Activated CD4-positive, alpha-beta T cell treated with anti-CD3 and anti-CD28 coated beads, Interleukin-2, Interleukin-4, amounts not matched to agents 100 ng/mL and 50 ng/mL, durations not matched to agents 16 hours and 8 hours (primary cell): ENCODE data around the gene UBE2G2.

Experiments used
- DNase-seq: peaks from one replicate; pipeline ENCODE4 v3.0.0-alpha.2; 2020; ENCODE audit warnings: low spot score

UBE2G2 gene

DNA sequence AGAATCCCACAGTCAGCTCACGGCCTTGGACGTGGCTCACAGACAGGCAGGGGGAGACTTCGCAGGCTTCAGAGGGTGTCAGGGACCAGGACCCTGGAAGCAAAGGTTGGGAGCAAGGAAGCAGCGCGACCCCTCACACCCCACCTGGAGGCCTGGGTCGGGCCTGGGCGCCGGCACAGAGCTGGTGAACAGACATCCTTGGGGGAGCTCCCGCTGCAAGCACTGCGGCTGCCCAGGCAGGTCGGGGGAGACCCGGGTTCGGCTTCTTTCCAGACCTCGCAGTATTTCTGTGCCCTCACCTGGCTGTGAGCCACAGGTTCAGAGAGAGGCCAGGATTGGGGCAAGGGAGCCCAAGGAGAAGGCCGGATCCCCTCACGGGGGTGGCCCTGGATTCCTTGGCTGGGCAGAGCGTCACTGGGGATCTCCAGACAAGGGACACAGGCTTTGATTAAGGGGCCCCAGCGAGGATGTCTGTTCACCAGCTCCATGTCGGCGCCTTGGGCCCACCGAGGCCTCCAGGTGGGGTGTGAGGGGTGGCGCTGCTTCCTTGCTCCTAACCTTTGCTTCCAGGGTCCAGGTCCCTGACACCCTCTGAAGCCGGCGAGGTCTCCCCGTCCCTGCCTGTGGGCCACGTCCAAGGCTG, 52.4 kb downstream of the UBE2G2 start:
- no peak for DNase-seq

- DNase-seq, result no peak
Observed at GRCh38 chr21:44748621-44749020, 53.0 kb downstream of the UBE2G2 start.

DNA sequence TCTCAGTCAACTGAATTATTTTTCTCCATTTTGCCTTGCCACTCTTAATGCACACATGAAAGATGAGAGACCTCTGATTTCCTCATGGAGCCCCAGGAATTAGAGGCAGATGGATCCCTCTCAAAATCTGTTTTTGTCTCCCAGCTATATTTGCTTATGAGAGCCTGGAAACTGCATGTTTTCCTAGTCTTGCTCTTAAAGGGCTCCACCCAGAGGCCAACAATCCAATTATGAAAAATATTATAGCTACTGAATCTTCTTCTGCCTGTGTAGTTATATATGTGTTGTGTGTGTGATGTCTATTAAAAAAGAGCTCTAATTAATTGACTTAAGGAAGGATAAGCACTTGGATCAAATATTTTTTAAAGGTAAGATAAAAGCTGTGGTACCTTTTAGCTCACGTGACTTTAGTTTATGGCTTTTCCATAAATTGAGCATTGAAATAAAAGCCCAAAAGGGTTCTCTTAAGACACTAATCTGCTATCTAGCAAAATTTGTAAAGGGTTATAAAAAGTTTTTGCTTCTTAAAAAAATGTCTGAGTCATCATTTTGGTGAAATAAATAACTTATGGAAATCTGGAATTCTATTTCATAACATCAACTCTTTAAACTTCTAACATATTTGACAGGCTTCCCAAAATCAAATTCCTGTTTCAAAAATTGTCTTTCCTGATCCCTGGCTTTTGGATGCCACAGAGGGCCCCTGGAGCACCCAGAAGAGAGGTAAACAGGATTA, 59.0 kb downstream of the UBE2G2 start:
- DNase-seq, result no peak

GRCh38 chr21:44741921-44742320, 59.7 kb downstream of the UBE2G2 start:
- DNase-seq, result no peak

DNA sequence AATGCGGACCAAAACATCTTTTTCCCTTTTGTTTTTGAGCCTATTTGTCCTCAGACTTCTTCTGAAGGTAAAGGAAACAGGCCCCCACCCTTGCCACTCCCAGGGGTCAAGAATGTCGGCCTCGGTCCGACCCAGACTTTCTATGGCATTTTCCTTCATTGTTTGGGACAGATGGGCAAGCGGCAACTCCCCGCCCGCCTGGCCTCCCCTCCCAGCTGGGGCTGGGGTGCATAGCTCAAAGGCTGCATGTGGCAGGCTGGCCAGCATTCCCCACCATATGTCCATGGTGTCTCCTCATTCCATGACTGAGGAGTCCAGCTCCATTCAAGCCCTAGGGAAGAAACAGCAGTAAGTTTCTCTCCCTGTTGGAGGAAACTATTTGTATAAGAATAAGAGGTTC, 60.9 kb downstream of the UBE2G2 start:
- no peak for DNase-seq

GRCh38 chr21:44739316-44739715, 62.3 kb downstream of the UBE2G2 start:
- no peak for DNase-seq

DNA sequence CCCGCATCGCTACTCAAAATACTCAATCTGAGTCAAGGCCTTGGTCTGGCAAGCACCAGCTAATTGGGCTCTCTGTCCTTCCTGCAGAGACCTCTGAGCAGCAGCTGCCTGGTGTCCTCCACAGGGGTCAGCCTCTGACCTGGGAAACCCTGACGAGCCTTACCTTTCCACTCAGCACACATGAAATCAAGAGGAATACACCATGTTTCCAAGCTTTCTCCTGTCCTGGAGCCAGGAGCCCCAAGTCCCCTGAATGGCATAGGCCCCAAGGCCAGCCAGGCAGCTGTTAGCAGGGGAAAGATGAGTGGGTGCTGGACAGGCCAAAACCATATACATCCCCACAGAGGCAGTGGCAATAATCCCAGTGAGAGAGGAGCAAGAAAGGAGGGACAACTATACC, 63.0 kb downstream of the UBE2G2 start:
- DNase-seq, result no peak

- no peak for DNase-seq
Observed at GRCh38 chr21:44737706-44738354, 63.8 kb downstream of the UBE2G2 start.

DNA sequence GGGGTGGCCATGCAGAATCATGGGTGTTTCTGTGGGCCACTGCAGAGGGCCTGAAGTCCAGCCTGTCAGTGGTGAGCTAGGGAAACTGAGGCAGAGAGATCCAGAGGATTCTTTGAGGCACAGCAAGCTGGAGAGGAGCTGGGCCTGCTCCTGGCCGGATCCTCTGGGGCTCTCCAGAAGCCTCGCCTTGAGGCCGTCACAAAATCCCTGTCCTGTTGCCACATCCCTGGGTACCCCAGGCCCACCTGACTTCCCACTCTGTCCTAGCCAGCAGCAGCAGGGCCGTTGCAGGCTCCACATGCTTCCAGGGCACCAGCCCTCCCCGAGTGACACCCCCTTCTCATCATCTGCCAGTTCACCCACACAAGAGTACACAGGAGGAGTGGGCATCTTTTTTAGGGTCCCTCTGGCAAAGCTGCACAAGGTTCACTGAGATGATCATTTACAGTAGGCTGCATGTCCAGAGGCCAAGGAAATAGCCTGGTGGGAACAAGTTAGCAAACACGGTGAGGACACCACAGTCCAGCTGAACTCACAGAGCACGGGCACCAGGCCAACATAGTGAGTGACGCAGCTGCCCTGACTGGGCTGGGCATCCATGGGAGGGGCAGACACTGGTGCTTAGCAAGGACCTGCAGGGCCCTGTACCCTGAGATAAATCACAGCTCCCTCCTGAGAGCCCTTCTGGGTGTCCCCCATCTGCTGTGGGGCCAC, 65.2 kb downstream of the UBE2G2 start:
- no peak for DNase-seq

DNA sequence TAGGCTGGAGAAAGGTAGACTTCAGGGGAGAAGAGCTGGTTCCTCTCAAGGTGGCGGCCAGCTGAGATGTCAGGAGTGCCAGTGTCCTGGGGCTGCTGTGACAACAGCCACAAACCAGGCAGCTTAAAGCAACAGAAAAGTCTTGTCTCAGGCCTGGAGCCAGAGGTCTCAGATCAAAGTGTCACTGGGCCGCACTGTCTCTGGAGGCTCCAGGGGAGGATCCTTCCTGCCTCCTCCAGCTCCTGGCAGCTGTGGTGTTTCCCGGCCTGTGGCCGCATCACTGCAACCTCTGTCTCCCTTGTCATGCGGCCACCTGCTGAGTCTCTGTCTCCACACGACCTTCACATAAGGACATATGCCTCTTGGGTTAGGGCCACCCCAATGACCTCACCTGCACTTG, 65.8 kb downstream of the UBE2G2 start:
- DNase-seq, result no peak

DNA sequence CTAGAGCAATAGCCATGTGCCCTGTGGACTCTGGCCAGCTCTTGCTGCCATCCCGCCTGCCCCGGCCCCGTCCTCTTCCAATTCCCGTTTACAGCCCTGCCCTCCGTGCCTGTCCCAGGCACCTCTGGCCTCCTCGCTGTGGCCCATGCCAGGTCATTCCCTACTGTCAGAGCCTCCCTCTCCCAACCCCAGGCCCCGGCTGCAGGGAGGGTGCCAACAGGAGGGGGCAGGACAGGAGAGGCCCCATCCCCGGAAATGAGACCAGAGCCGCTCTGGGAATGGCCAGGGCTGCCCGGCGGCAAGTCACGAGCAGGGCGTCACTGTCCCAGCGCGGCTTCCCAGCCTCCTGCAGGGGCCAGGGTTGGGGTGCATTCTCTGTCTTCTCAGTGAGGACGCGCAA, 66.8 kb downstream of the UBE2G2 start:
- no peak for DNase-seq

DNA sequence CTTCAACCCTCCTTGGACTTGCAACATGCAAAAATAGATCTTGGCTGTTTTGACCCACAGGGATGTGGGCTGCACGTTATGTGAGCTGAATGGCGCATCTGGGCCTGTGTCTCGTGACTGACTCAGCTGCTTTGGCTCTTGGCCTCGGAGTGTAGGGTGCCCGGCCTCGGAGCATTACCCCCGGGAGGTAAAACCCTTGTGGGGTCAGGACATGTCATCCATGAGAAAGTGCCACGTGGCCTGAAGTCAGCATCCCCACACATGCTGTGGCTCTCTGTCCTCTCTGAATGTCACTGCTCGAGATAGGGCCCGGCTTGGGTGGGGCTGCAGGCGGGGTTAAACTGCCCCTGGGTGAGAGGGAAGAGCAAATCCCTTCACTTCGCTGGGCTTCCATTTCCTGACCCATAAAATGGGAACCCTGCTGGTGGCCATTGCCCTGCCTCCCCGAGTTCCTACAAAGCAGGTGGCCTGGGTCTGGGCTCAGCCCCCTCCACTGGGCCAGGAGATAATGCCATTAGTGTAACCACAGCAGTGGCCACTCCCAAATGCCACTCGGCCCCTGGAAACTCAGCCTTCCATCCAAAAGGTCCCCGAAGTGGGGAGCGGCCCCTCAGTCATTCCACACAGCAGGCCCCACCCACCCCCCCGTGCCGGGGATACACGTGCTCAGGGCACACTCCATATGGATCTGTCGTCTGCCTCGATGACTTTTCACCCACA, 67.4 kb downstream of the UBE2G2 start:
- DNase-seq, result no peak

DNA sequence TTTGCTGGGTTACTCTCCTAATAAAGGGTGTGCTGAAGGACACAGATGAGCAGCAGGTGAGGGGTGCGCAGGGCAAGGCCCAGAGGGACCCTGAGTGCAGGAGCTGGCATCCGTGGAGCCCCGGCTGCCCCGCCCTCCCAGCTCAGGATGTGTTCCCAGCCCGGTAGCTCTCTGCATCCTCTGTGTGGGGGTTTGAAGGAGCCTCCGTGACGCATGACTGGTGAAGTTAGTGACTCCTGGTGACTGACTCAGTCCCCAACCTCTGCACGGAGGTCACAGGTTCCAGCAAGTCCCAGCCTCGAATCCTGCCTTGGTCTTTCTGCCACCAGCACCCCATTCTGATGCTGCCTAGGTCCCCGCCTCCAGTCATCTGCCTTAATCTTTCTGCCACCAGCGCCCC, 68.7 kb downstream of the UBE2G2 start:
- no peak for DNase-seq

DNA sequence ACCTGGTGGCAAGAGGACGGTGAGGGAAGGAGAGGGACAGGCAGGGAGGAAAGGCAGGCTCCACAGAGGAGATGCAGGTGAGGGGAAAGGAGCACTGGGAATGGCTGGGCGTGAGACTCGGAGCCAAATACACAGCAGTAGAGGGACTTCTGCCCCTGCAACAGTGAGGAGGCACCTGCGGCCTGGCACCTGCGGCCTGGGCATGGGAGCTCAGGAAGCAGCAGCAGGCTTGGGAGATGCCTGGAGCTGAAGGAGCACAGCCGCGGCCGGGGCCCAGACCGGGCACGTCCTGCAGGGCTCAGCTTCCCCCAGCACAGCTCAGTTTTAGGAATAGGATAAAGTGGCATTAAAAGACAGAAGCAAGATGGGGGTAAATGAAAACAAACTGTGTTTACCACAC, 69.4 kb downstream of the UBE2G2 start:
- DNase-seq, result no peak

DNA sequence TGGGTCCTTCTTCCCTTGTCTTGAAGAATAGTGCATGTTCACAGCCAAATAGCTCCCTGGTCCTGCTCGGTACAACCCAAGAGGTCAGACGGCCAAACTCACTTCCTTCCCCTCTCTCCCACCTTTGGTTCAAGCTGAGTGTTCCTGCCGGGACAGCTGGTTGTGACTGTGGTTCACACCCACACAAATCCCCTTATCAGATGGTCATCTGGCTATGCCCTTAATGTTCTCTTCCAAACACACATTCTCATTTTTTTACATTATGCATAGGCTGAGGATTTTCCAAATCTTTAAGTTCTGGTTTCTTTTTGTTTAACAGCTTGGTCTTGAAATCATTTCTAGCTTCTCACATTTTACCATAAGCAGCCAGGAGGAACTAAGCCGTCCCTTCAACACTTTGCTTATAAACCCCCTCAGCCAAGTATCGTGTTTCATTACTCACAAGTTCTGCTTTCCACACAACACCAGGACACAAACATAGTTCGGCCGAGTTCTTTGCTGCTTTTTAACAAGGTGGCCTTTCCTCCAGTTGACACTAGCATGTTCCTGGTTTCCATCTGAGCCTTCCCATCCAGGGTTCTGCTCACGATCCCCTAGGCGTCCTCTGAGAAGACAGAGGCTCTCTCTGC, 70.6 kb downstream of the UBE2G2 start:
- no peak for DNase-seq

DNA sequence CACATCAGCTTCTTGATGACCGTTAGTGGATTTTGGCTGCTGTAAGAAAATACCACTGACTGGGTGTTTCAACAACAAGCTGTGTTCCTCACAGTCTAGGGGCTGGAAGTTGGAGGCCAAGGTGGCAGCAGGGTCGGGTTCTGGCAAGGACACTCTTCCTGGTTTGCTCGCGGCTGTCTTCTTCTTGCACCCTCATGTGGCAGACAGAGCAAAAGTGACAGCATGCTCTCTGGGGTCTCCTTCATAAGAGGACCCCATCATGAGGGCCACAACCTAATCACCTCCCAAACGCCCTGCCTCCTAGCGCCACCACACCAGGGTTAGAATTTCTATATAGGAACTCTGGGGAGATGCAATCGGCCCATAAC, 71.6 kb downstream of the UBE2G2 start:
- no peak for DNase-seq

- DNase-seq, result no peak
Observed at GRCh38 chr21:44729336-44730027, 72.1 kb downstream of the UBE2G2 start.

GRCh38 chr21:44728716-44729115, 72.9 kb downstream of the UBE2G2 start:
- DNase-seq, result no peak

- DNase-seq, result no peak
Observed at GRCh38 chr21:44727757-44728156, 73.9 kb downstream of the UBE2G2 start.

- no peak for DNase-seq
Observed at GRCh38 chr21:44727321-44727720, 74.3 kb downstream of the UBE2G2 start.

- no peak for DNase-seq
Observed at GRCh38 chr21:44726826-44727225, 74.8 kb downstream of the UBE2G2 start.
